ENCODE data around the gene CACNA1C. TPM values are rescaled to one million over a fixed set of nuclear protein-coding genes. Genes with fewer than 3 reads are reported as not detected.

Gene CACNA1C
- polyA plus RNA-seq, 1 of the 3 experiments (the other 2 are of a cell fraction) = 1.5 TPM

DNA sequence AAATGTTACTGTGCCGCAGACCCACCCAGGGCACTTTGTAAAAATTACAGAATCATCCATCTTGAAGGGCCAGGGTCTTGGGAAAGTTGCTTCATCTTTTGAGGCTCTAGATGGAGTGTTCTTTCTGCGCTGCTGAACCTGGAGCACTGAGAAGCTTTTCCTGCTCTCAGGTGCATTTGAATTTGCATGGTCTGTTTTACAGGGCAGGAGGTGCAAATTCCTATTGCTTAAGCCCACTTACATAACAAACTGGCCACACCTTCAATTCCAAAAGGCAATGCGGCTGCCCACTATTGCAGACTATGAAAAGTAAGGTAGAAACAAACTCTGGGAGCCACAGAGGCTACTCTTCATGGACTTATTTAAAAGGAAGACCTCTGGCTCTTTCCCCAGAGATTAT lies 254.8 kb downstream of the CACNA1C start (continued):
- TF ChIP-seq EP300 (IDR thresholded peaks at IDR 0.05; ENCODE audit: borderline replicate concordance in 1 of 2, low read depth in 1 of 2, low read length in 1 of 2) (no peak), MXI1 (IDR thresholded peaks at IDR 0.05; ENCODE audit: low read depth, low read length) (no peak), FOXJ3 (CRISPR knock-in tag; IDR thresholded peaks at IDR 0.05) (no peak), TAF1 (IDR thresholded peaks at IDR 0.05; ENCODE audit: borderline replicate concordance, low read depth, low read length) (no peak), FOXM1 (IDR thresholded peaks at IDR 0.05; ENCODE audit: low read depth) (no peak), RXRA (IDR thresholded peaks at IDR 0.05; ENCODE audit: borderline replicate concordance, low read depth) (no peak), NFIC (IDR thresholded peaks at IDR 0.05; ENCODE audit: borderline replicate concordance) (no peak), SIN3A (IDR thresholded peaks at IDR 0.05; ENCODE audit: borderline replicate concordance, low read depth, low read length) (no peak), POLR2AphosphoS5 (IDR thresholded peaks at IDR 0.05; ENCODE audit: low read depth, low read length) (no peak)

- Histone ChIP-seq H2AFZ (ENCODE audit: low read depth) (no peak overlapping the region), H3K79me2 (ENCODE audit: insufficient read depth) (no peaks in the 10 kb centered on the region), H3K27me3 (ENCODE audit: insufficient read depth) (no peaks in the 10 kb centered on the region), H3K9me2 (no peaks in the 10 kb centered on the region), H3K4me3 (ENCODE audit: low read depth in 2 of 2, low read length in 1 of 2) (no peak overlapping the region), H3F3A (replicated peaks; ENCODE audit: insufficient read depth) (no peaks in the 10 kb centered on the region), H3K36me3 (replicated peaks in 1 of 2; ENCODE audit: control insufficient read depth in 1 of 2, insufficient read depth in 2 of 2, low read length in 1 of 2) (no peaks in the 10 kb centered on the region), H3K4me1 (ENCODE audit: control insufficient read depth in 1 of 2, insufficient read depth in 2 of 2, low read depth in 1 of 2, low read length in 1 of 2) (peaks cover 11 to 27% of the 10 kb centered on the region in 2 experiments; a peak in 3 of 4 replicates), H3K27ac (ENCODE audit: low read depth in 2 of 2, low read length in 1 of 2) (no peak overlapping the region), H3K4me2 (no peak overlapping the region), H4K20me1 (ENCODE audit: insufficient read depth) (no peaks in the 10 kb centered on the region), H3K9ac (no peak overlapping the region), H3K9me3 (peaks cover 9% of the 10 kb centered on the region; the same call in 1 of the 2 replicates)
- WGBS (ENCODE audit: low lambda C conversion rate) = 65% methylated on average over 5 of the region's 5 CpGs
- no peak for DNase-seq
- ChIA-PET CTCF (interaction anchor here (1.0 kb wide), 1 partner anchor 10 kb away, joined by 3 read pairs; no protein-coding TSS in a partner anchor), POLR2A (no interaction called here)
- TF ChIP-seq MXI1 (IDR thresholded peaks at IDR 0.05; ENCODE audit: low read depth, low read length) (no peak), FOSL2 (IDR thresholded peaks at IDR 0.05; ENCODE audit: borderline replicate concordance, low read depth) (no peak), JUND (IDR thresholded peaks at IDR 0.05) (no peak), SIN3A (IDR thresholded peaks at IDR 0.05; ENCODE audit: borderline replicate concordance, low read depth, low read length) (no peak), ELF1 (IDR thresholded peaks at IDR 0.05) (no peak), TEAD4 (IDR thresholded peaks at IDR 0.05; ENCODE audit: borderline replicate concordance, insufficient read depth) (no peak), USF2 (IDR thresholded peaks at IDR 0.05; ENCODE audit: borderline replicate concordance, low read depth, low read length) (no peak), NRF1 (IDR thresholded peaks at IDR 0.05; ENCODE audit: low read depth, low read length) (no peak), EZH2phosphoT487 (IDR thresholded peaks at IDR 0.05; ENCODE audit: borderline replicate concordance, low read depth) (no peak)
- TF ChIP-seq, protein P1, sequence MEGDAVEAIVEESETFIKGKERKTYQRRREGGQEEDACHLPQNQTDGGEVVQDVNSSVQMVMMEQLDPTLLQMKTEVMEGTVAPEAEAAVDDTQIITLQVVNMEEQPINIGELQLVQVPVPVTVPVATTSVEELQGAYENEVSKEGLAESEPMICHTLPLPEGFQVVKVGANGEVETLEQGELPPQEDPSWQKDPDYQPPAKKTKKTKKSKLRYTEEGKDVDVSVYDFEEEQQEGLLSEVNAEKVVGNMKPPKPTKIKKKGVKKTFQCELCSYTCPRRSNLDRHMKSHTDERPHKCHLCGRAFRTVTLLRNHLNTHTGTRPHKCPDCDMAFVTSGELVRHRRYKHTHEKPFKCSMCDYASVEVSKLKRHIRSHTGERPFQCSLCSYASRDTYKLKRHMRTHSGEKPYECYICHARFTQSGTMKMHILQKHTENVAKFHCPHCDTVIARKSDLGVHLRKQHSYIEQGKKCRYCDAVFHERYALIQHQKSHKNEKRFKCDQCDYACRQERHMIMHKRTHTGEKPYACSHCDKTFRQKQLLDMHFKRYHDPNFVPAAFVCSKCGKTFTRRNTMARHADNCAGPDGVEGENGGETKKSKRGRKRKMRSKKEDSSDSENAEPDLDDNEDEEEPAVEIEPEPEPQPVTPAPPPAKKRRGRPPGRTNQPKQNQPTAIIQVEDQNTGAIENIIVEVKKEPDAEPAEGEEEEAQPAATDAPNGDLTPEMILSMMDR (IDR thresholded peaks at IDR 0.05) = no peak
- TF ChIP-seq, protein P2, sequence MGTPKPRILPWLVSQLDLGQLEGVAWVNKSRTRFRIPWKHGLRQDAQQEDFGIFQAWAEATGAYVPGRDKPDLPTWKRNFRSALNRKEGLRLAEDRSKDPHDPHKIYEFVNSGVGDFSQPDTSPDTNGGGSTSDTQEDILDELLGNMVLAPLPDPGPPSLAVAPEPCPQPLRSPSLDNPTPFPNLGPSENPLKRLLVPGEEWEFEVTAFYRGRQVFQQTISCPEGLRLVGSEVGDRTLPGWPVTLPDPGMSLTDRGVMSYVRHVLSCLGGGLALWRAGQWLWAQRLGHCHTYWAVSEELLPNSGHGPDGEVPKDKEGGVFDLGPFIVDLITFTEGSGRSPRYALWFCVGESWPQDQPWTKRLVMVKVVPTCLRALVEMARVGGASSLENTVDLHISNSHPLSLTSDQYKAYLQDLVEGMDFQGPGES (IDR thresholded peaks at IDR 0.05; ENCODE audit: low read depth, low read length) = no peak
- TF ChIP-seq, protein P3, sequence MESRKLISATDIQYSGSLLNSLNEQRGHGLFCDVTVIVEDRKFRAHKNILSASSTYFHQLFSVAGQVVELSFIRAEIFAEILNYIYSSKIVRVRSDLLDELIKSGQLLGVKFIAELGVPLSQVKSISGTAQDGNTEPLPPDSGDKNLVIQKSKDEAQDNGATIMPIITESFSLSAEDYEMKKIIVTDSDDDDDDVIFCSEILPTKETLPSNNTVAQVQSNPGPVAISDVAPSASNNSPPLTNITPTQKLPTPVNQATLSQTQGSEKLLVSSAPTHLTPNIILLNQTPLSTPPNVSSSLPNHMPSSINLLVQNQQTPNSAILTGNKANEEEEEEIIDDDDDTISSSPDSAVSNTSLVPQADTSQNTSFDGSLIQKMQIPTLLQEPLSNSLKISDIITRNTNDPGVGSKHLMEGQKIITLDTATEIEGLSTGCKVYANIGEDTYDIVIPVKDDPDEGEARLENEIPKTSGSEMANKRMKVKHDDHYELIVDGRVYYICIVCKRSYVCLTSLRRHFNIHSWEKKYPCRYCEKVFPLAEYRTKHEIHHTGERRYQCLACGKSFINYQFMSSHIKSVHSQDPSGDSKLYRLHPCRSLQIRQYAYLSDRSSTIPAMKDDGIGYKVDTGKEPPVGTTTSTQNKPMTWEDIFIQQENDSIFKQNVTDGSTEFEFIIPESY (IDR thresholded peaks at IDR 0.05; ENCODE audit: borderline replicate concordance, low read depth) = no peak
Observed at GRCh38 chr12:2309647-2310046, 256.9 kb downstream of the CACNA1C start.
